GM12878 (cell line): ENCODE data around the gene SPEG. TPM values are rescaled to one million over a fixed set of nuclear protein-coding genes. Genes with fewer than 3 reads are reported as not detected.

Source experiments
- ATAC-seq: fragments of 200-7000 bp; cut with Tn5 transposase; 3 replicates; pipeline ENCODE4 v1.9.1; 2020; ENCODE audit warnings: mild to moderate bottlenecking, moderate library complexity
- BruUV-seq: library from RNA; stranded (reverse); fragments of 400-500 nt; replicated peaks from 2 replicates; lab custom pipeline; 2021; lab: Mats Ljungman, UMichigan
- CTCF ChIA-PET: fragments of 300-600 bp; sonication (Branson Sonifier 250); formaldehyde crosslinking; extraction: SDS; loops from one replicate; lab custom pipeline; 2021; ENCODE audit warnings: inconsistent platforms; lab: Yijun Ruan, JAX
- POLR2A ChIA-PET: fragments of 350-600 bp; formaldehyde crosslinking; extraction: SDS; loops from one replicate; lab custom pipeline; 2021; ENCODE audit warnings: inconsistent platforms; lab: Charles Lee
- RAD21 ChIA-PET: fragments of 300-600 bp; sonication (Branson Sonifier 250); formaldehyde crosslinking; loops from one replicate; lab custom pipeline; 2023; ENCODE audit warnings: antibody characterized with exemption; ENCODE audit not compliant: unreplicated experiment; lab: Charles Lee
- SMC1A ChIA-PET: fragments of 300-600 bp; sonication (Branson Sonifier 250); formaldehyde crosslinking; loops from one replicate; lab custom pipeline; 2023; ENCODE audit not compliant: unreplicated experiment, uncharacterized antibody; lab: Charles Lee
- DNase-seq: peaks from one replicate; pipeline ENCODE4 v3.0.0-alpha.2; 2011; ENCODE audit warnings: low read depth, low spot score
- FAIRE-seq: peaks from 3 replicates; lab custom pipeline; 2011; peaks lifted over from hg19 to GRCh38; lab: Jason Lieb, UNC
- H2AFZ ChIP-seq: 2 replicates; pipeline ENCODE4 v1.6.0; 2011; ENCODE audit warnings: low read depth, low read length, control low read depth; ENCODE audit not compliant: control insufficient read depth
- H3K27ac ChIP-seq: 2 replicates; pipeline ENCODE4 v1.5.1; 2011; ENCODE audit warnings: control low read depth; ENCODE audit not compliant: control insufficient read depth, insufficient read depth
- H3K27me3 ChIP-seq, 2 experiments: replicated peaks in 1 of 2; 2 replicates each; pipeline versions ENCODE4 v1.6.0 to v1.6.1; 2011; ENCODE audit warnings: low read length in 1 of 2; ENCODE audit not compliant: control insufficient read depth in 2 of 2, insufficient read depth in 2 of 2
- H3K36me3 ChIP-seq, 2 experiments: 2 replicates each; pipeline ENCODE4 v1.5.1; 2011; ENCODE audit warnings: low read length in 1 of 2; ENCODE audit not compliant: control insufficient read depth in 2 of 2, insufficient read depth in 2 of 2
- H3K4me1 ChIP-seq: 2 replicates; pipeline ENCODE4 v1.6.1; 2011; ENCODE audit warnings: mild to moderate bottlenecking, low read length, moderate library complexity, mixed read lengths; ENCODE audit not compliant: control insufficient read depth, insufficient read depth
- H3K4me2 ChIP-seq: 2 replicates; pipeline ENCODE4 v1.6.0; 2011; ENCODE audit warnings: control low read depth; ENCODE audit not compliant: control insufficient read depth, insufficient read depth
- H3K4me3 ChIP-seq: fragments of 200-600 bp; sonication (generic); 2 replicates; pipeline ENCODE4 v1.5.1; 2016
- H3K79me2 ChIP-seq: 2 replicates; pipeline ENCODE4 v1.6.0; 2011; ENCODE audit warnings: low read length; ENCODE audit not compliant: control insufficient read depth, insufficient read depth
- H3K9ac ChIP-seq: 2 replicates; pipeline ENCODE4 v1.8.0; 2011; ENCODE audit warnings: low read length, control low read depth, mixed read lengths; ENCODE audit not compliant: control insufficient read depth, insufficient read depth
- H3K9me3 ChIP-seq: replicated peaks from 3 replicates; pipeline ENCODE4 v1.5.1; 2011; ENCODE audit warnings: mild to moderate bottlenecking, low read length; ENCODE audit not compliant: control insufficient read depth, insufficient read depth
- H4K20me1 ChIP-seq: 2 replicates; pipeline ENCODE4 v1.6.0; 2011; ENCODE audit not compliant: control insufficient read depth, insufficient read depth
- ASH2L ChIP-seq: fragments of 300-600, 200-600 bp; sonication (generic); IDR thresholded peaks from 2 replicates; pipeline ENCODE4 v1.6.1; 2017; ENCODE audit warnings: low read depth, mild to moderate bottlenecking, borderline replicate concordance
- BACH1 ChIP-seq: fragments of 450-650 bp; IDR thresholded peaks from 2 replicates; pipeline ENCODE4 v1.6.1; 2017; ENCODE audit warnings: mild to moderate bottlenecking, borderline replicate concordance
- BCL11A ChIP-seq: IDR thresholded peaks from 2 replicates; pipeline ENCODE4 v1.6.1; 2011; ENCODE audit warnings: low read depth, low read length
- BHLHE40 ChIP-seq, 2 experiments: fragments of 450-650 bp in 1 of 2; IDR thresholded peaks; 2 replicates each; pipeline ENCODE4 v1.6.1; 2011 to 2017; ENCODE audit warnings: low read depth in 2 of 2, borderline replicate concordance in 1 of 2, improper control_type of control experiment in 1 of 2, low read length in 1 of 2, mild to moderate bottlenecking in 1 of 2
- DPF2 ChIP-seq: fragments of 450-650 bp; IDR thresholded peaks from 2 replicates; pipeline ENCODE4 v1.6.1; 2017; ENCODE audit warnings: mild to moderate bottlenecking
- IKZF2 ChIP-seq, 2 experiments: fragments of 450-650 bp; IDR thresholded peaks; 2 replicates each; pipeline ENCODE4 v1.6.1; 2017; ENCODE audit warnings: mild to moderate bottlenecking in 2 of 2, moderate library complexity in 2 of 2
- NR2C1 ChIP-seq: fragments of 450-650 bp; IDR thresholded peaks from 2 replicates; pipeline ENCODE4 v1.6.1; 2017; ENCODE audit warnings: antibody characterized with exemption, mild to moderate bottlenecking, moderate library complexity
- NR2C2 ChIP-seq: IDR thresholded peaks from 2 replicates; pipeline ENCODE4 v1.6.1; 2011; ENCODE audit warnings: borderline replicate concordance, low read depth; ENCODE audit not compliant: control insufficient read depth, insufficient read length
- PAX8 ChIP-seq: fragments of 450-650 bp; IDR thresholded peaks from 2 replicates; pipeline ENCODE4 v1.6.1; 2017; ENCODE audit warnings: mild to moderate bottlenecking, moderate library complexity
- POLR2AphosphoS5 ChIP-seq: IDR thresholded peaks from 2 replicates; pipeline ENCODE4 v1.6.1; 2011; ENCODE audit warnings: mild to moderate bottlenecking, low read length, inconsistent platforms
- RELA ChIP-seq: fragments of 450-650 bp; IDR thresholded peaks from 2 replicates; pipeline ENCODE4 v1.8.0; 2014; ENCODE audit warnings: borderline replicate concordance; ENCODE audit not compliant: partially characterized antibody
- SMAD5 ChIP-seq: IDR thresholded peaks from 2 replicates; pipeline ENCODE4 v1.6.1; 2016; ENCODE audit warnings: antibody characterized with exemption, low read depth
- SUPT20H ChIP-seq: IDR thresholded peaks from 2 replicates; pipeline ENCODE4 v1.6.1; 2011; ENCODE audit warnings: low read depth, mild to moderate bottlenecking, low read length, moderate library complexity, borderline replicate concordance; ENCODE audit not compliant: control insufficient read depth
- TAF1 ChIP-seq: IDR thresholded peaks from 2 replicates; pipeline ENCODE4 v1.6.1; 2011; ENCODE audit warnings: mild to moderate bottlenecking, low read depth, low read length, borderline replicate concordance
- TBL1XR1 ChIP-seq: IDR thresholded peaks from 2 replicates; pipeline ENCODE4 v1.6.1; 2012; ENCODE audit warnings: low read depth, low read length, improper control_type of control experiment
- TCF12 ChIP-seq: IDR thresholded peaks from 2 replicates; pipeline ENCODE4 v1.6.1; 2011; ENCODE audit warnings: low read depth, mild to moderate bottlenecking, low read length
- YBX1 ChIP-seq: fragments of 450-650 bp; IDR thresholded peaks from 2 replicates; pipeline ENCODE4 v1.6.1; 2016; ENCODE audit warnings: antibody characterized with exemption
- WGBS: methylation state at CpG from one replicate; pipeline ENCODE4 v1.1.6; 2016; ENCODE audit warnings: low lambda C conversion rate; ENCODE audit not compliant: insufficient replicate concordance, insufficient coverage; ENCODE audit errors: missing lambda C conversion rate; 5-methylcytosine and 5-hydroxymethylcytosine counted together
- in situ Hi-C: fragments of 300-500 bp; cut with MboI; formaldehyde crosslinking; loops from 9 replicates; pipeline ENCODE4 v1.14.3; 2018; ENCODE audit warnings: mixed read lengths
- intact Hi-C: fragments of 100-400 bp; cut with micrococcal nuclease; formaldehyde crosslinking; loops from one replicate; pipeline ENCODE4 v1.14.2; 2022; ENCODE audit not compliant: unreplicated experiment
- polyA plus RNA-seq, 11 experiments: library from polyadenylated mRNA; depleted of rRNA in 4 of 11; unstranded in 6 of 11; stranded (reverse) in 5 of 11; fragments of >200 nt; fragmentation: Nextera tagmentation in 4 of 11; fragmentation: Illumina TruSeq in 1 of 11; extraction: Ambion mirVana in 4 of 11; extraction: Trizol in 1 of 11; gene quantifications; 1 replicate in 1 of 11; 2 replicates in 10 of 11; pipeline versions ENCODE4 v1.2.1 to v1.2.3, GENCODE V29; 2011 to 2016; ENCODE audit warnings: inconsistent platforms in 2 of 11, missing spikeins in 2 of 11, low read depth in 1 of 11
- total RNA-seq, 4 experiments: library from RNA; depleted of rRNA in 3 of 4; stranded (reverse); fragments of >200 nt in 3 of 4; fragmentation: Illumina TruSeq in 1 of 4; extraction: Trizol in 1 of 4; gene quantifications; 2 replicates each; pipeline versions ENCODE4 v1.2.1 to v1.2.3, GENCODE V29; 2013 to 2021
- TF ChIP-seq, protein P1 (sequence below): fragments of 450-650 bp; conservative IDR thresholded peaks from 2 replicates; pipeline ENCODE4 v1.6.1; 2017; ENCODE audit warnings: mild to moderate bottlenecking, moderate library complexity

Gene SPEG
- total and polyA plus RNA-seq, 10 of the 15 experiments (the other 5 are each of a cell fraction or from before 2014, with no cell fraction given) = 0.03 to 0.28 TPM; not detected in 8

DNA sequence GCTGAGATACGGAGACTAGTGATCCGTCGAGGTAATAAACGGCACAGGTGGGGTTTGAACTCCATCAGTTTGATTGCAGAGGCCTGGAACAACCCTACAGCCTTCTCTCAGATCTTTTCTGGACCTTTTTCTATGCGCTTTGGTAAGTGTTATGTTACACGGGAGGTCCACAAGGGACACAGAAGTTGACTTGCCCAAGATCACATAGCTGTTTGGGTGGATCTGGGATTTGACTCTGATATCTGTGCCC lies 45.8 kb upstream of the SPEG start:
- ChIA-PET POLR2A (interaction anchor here (0.7 to 2.5 kb wide), 7 partner anchors 12 to 212 kb away, joined by 3 to 15 read pairs (median 8); partner anchors contain the start of genes CNPPD1, DNAJB2, GMPPA and STK11IP), RAD21 (interaction anchor here (0.6 to 1.7 kb wide), 5 partner anchors 14 to 229 kb away, joined by 3 to 6 read pairs (median 4); partner anchors contain the start of genes GMPPA and STK11IP), CTCF (interaction anchor here (0.6 to 7.8 kb wide), 14 partner anchors 8 to 269 kb away, joined by 3 to 64 read pairs (median 4); partner anchors contain the start of genes DNAJB2 and GMPPA), SMC1A (no interaction called here)
- ATAC-seq (no peak), DNase-seq (no peak), FAIRE-seq (no peak)
- no peak for TF ChIP-seq TCF12
- no peak for TF ChIP-seq TAF1
- no peaks in the 10 kb centered on the region for H4K20me1 ChIP-seq
- peaks cover 8% of the 10 kb centered on the region for H3K79me2 ChIP-seq
- H3K4me1 ChIP-seq = peaks cover 5% of the 10 kb centered on the region
- H3K9me3 ChIP-seq = no peaks in the 10 kb centered on the region; the same call in 1 of the 3 replicates
- in situ Hi-C loops (no loop called here), intact Hi-C loops (loop anchor here (5.0 kb wide), 2 partner anchors 212 to 227 kb away; partner anchors contain the start of genes CNPPD1, NHEJ1 and RETREG2)
- H3K27me3 ChIP-seq = no peaks in the 10 kb centered on the region
- H3K4me2 ChIP-seq = peak overlapping the region; percentile 68
- no TSS peak for BruUV-seq
- H2AFZ ChIP-seq = peak overlapping the region; percentile 92
- no peak overlapping the region for H3K27ac ChIP-seq
- 38% methylated on average over 6 of the region's 6 CpGs for WGBS
- peak overlapping the region; percentile 8; the same call in 1 of the 2 replicates for H3K4me3 ChIP-seq
- H3K9ac ChIP-seq = no peak overlapping the region
- peaks cover 0 to 9% of the 10 kb centered on the region in 2 experiments; a peak in 2 of 4 replicates for H3K36me3 ChIP-seq

DNA sequence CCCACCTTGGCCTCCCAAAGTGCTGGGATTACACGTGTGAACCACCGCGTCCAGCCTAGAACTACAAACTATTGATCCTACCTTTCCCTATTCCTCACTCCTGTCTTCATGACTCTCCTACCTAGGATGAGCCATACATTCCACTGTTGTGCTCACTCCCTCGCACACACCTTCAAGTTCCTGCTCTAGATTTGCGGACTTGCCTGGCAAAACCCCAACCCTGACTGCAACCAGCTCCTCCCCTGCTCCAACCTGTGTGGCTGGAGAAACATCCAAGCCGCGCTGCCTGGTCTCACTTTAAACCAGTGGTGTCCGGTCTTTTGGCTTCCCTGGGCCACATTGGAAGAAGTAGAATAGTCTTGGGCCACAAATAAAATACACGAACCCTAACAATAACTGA lies 41.9 kb upstream of the SPEG start:
- RAD21 ChIA-PET = no interaction called here
- no peaks in the 10 kb centered on the region; a peak in 1 of 4 replicates for H3K27me3 ChIP-seq
- POLR2A ChIA-PET = no interaction called here
- in situ Hi-C loops (no loop called here), intact Hi-C loops (no loop called here)
- WGBS = 71% methylated on average over 9 of the region's 9 CpGs
- ATAC-seq (no peak), FAIRE-seq (no peak), DNase-seq (no peak)
- no peak overlapping the region for H3K4me2 ChIP-seq
- no peak overlapping the region for H3K27ac ChIP-seq
- CTCF ChIA-PET = interaction anchor here (0.9 to 7.8 kb wide), 3 partner anchors 10 to 137 kb away, joined by 3 to 64 read pairs (median 3); no protein-coding TSS in a partner anchor
- H3K4me3 ChIP-seq = no peak overlapping the region
- no peaks in the 10 kb centered on the region for H4K20me1 ChIP-seq
- no peaks in the 10 kb centered on the region for H3K79me2 ChIP-seq
- H3K4me1 ChIP-seq = no peaks in the 10 kb centered on the region
- no TSS peak for BruUV-seq
- H3K36me3 ChIP-seq = no peaks in the 10 kb centered on the region
- H3K9me3 ChIP-seq = no peaks in the 10 kb centered on the region; the same call in 1 of the 3 replicates
- H2AFZ ChIP-seq = no peak overlapping the region
- SMC1A ChIA-PET = no interaction called here
- no peak overlapping the region for H3K9ac ChIP-seq
- TF ChIP-seq IKZF2 (IDR thresholded peaks at IDR 0.05) = no peak
- TF ChIP-seq YBX1 = no peak
- no peak for TF ChIP-seq SMAD5
- TF ChIP-seq RELA = no peak
- no peak for TF ChIP-seq DPF2
- TF ChIP-seq BACH1 = no peak
- no peak for TF ChIP-seq NR2C2
- TF ChIP-seq TBL1XR1 = no peak
- no peak for TF ChIP-seq NR2C1
- no peak for TF ChIP-seq POLR2AphosphoS5
- no peak for TF ChIP-seq SUPT20H
- TF ChIP-seq, protein P1, sequence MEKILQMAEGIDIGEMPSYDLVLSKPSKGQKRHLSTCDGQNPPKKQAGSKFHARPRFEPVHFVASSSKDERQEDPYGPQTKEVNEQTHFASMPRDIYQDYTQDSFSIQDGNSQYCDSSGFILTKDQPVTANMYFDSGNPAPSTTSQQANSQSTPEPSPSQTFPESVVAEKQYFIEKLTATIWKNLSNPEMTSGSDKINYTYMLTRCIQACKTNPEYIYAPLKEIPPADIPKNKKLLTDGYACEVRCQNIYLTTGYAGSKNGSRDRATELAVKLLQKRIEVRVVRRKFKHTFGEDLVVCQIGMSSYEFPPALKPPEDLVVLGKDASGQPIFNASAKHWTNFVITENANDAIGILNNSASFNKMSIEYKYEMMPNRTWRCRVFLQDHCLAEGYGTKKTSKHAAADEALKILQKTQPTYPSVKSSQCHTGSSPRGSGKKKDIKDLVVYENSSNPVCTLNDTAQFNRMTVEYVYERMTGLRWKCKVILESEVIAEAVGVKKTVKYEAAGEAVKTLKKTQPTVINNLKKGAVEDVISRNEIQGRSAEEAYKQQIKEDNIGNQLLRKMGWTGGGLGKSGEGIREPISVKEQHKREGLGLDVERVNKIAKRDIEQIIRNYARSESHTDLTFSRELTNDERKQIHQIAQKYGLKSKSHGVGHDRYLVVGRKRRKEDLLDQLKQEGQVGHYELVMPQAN = no peak
- no peak for TF ChIP-seq BCL11A
- TF ChIP-seq ASH2L = no peak
- TF ChIP-seq PAX8 = no peak
- no peak for TF ChIP-seq TAF1
- TF ChIP-seq BHLHE40 (IDR thresholded peaks at IDR 0.05; ENCODE audit: borderline replicate concordance in 1 of 2, low read depth in 2 of 2, low read length in 1 of 2) = no peak
